ENCODE results near the gene TRIO.

DNA sequence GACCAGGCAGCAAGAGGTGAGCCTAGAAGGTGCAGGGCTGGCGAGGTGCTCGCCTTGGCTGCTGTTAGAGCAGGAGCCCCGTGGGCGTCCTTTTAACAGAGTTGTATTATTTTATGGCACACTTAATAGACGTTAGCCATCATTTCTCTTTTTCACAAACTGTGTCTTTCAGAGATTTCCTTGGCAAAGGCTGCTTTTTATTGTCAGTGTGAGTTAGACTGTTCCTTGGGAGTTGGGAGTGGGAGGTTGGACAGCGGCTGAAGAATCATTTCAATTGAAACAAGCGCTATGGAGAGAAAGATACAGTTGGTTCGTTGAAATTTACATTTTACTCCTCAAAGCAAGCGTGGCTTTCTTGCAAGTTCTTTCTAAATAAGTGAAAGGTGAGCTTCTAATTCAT, 133.2 kb downstream of the TRIO start:
- TF ChIP-seq, protein P1, sequence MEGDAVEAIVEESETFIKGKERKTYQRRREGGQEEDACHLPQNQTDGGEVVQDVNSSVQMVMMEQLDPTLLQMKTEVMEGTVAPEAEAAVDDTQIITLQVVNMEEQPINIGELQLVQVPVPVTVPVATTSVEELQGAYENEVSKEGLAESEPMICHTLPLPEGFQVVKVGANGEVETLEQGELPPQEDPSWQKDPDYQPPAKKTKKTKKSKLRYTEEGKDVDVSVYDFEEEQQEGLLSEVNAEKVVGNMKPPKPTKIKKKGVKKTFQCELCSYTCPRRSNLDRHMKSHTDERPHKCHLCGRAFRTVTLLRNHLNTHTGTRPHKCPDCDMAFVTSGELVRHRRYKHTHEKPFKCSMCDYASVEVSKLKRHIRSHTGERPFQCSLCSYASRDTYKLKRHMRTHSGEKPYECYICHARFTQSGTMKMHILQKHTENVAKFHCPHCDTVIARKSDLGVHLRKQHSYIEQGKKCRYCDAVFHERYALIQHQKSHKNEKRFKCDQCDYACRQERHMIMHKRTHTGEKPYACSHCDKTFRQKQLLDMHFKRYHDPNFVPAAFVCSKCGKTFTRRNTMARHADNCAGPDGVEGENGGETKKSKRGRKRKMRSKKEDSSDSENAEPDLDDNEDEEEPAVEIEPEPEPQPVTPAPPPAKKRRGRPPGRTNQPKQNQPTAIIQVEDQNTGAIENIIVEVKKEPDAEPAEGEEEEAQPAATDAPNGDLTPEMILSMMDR (IDR thresholded peaks at IDR 0.05): no peak
- no peak for TF ChIP-seq POLR2A (IDR thresholded peaks at IDR 0.05)
